ENCODE measurements around the gene PGAP2. TPM values are rescaled to one million over a fixed set of nuclear protein-coding genes. Genes with fewer than 3 reads are reported as not detected.
"Not testable (repeated sequence)": the region's sequence is repeated elsewhere in the genome, so short reads cannot be mapped to it uniquely, and the experiment has no call there.

PGAP2 gene
- total RNA-seq, 1 experiment from 2014 or later, result 35.2 TPM

DNA sequence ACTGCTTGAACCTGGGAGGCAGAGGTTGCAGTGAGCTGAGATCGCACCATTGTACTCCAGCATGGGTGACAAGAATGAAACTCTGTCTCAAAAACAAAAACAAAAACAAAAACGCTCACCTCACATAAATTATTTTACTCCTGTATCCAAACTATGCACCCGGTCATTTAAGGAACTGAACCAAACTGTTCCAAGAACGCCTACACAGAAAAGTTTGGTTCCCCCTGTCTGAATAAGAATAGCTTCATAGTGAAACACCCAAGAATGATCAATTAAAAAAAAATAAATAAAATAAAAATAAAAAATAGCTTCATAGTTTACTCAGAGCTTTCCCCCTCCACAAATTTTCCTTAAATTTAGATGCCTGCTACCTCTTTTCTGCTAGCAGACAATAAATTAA, 24.7 kb upstream of the PGAP2 start:
- Mint-ChIP-seq H3K36me3 (ENCODE audit: insufficient read depth, unreplicated experiment) (peaks cover 58% of the 10 kb centered on the region), H3K9me3 (ENCODE audit: low read depth, unreplicated experiment) (no peaks in the 10 kb centered on the region), H3K4me1 (ENCODE audit: low read depth, unreplicated experiment) (peaks cover 26% of the 10 kb centered on the region), H3K27ac (ENCODE audit: unreplicated experiment) (no peak overlapping the region), H3K4me3 (ENCODE audit: low read depth, unreplicated experiment) (no peak overlapping the region), H3K27me3 (ENCODE audit: unreplicated experiment) (no peaks in the 10 kb centered on the region)
- no peak for TF ChIP-seq CTCF (IDR thresholded peaks at IDR 0.05; ENCODE audit: unreplicated experiment)
- intact Hi-C loops (cut with micrococcal nuclease; ENCODE audit: unreplicated experiment), result loop anchor here (5.0 kb wide), 1 partner anchor 41 kb away; no protein-coding TSS in a partner anchor
- no peak for DNase-seq
- no TSS peak for BruUV-seq (replicated peaks)
- CTCF ChIA-PET, result no interaction called here

- no TSS peak for BruUV-seq (replicated peaks)
- H3K4me3 Mint-ChIP-seq (ENCODE audit: low read depth, unreplicated experiment), result no peak overlapping the region
- CTCF ChIA-PET, result interaction anchor here (0.7 kb wide), 1 partner anchor 114 kb away, joined by 3 read pairs; no protein-coding TSS in a partner anchor
Observed at GRCh38 chr11:3786781-3787428, 21.5 kb upstream of the PGAP2 start.

DNA sequence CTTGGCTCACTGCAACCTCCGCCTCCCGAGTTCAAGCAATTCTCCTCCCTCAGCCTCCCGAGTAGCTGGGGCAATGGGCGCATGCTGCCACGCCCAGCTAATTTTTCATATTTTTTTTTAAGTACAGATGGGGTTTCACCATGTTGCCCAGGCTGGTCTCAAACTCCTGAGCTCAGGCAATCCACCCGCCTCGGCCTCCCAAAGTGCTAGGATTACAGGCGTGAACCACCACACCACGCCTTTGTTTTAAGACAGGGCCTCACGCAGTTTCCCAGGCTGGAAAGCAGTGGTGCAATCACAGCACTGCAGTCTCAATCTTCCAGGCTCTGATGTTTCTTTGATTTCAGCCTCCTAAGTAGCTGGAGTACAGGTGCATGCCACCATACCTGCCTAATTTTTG, 14.0 kb upstream of the PGAP2 start:
- intact Hi-C loops (cut with micrococcal nuclease; ENCODE audit: unreplicated experiment); H3K9me3 Mint-ChIP-seq (ENCODE audit: low read depth, unreplicated experiment); H3K27me3 Mint-ChIP-seq (ENCODE audit: unreplicated experiment); DNase-seq; H3K4me1 Mint-ChIP-seq (ENCODE audit: low read depth, unreplicated experiment); H3K27ac Mint-ChIP-seq (ENCODE audit: unreplicated experiment); H3K4me3 Mint-ChIP-seq (ENCODE audit: low read depth, unreplicated experiment); BruUV-seq (replicated peaks): not testable (repeated sequence)
- CTCF ChIA-PET, result interaction anchor here (0.6 kb wide), 1 partner anchor 89 kb away, joined by 3 read pairs; no protein-coding TSS in a partner anchor
- peaks cover 62% of the 10 kb centered on the region for H3K36me3 Mint-ChIP-seq (ENCODE audit: insufficient read depth, unreplicated experiment)

More at GRCh38 chr11:3786781-3787428, 21.5 kb upstream of the PGAP2 start:
- intact Hi-C loops (cut with micrococcal nuclease; ENCODE audit: unreplicated experiment), result no loop called here
- peaks cover 26% of the 10 kb centered on the region for H3K4me1 Mint-ChIP-seq (ENCODE audit: low read depth, unreplicated experiment)
- no peaks in the 10 kb centered on the region for H3K9me3 Mint-ChIP-seq (ENCODE audit: low read depth, unreplicated experiment)
- H3K27ac Mint-ChIP-seq (ENCODE audit: unreplicated experiment), result no peak overlapping the region
- no peak for DNase-seq
- no peaks in the 10 kb centered on the region for H3K27me3 Mint-ChIP-seq (ENCODE audit: unreplicated experiment)
- peaks cover 46% of the 10 kb centered on the region for H3K36me3 Mint-ChIP-seq (ENCODE audit: insufficient read depth, unreplicated experiment)
- TF ChIP-seq CTCF (IDR thresholded peaks at IDR 0.05; ENCODE audit: unreplicated experiment), result no peak

- BruUV-seq (replicated peaks), result no TSS peak
- H3K27ac Mint-ChIP-seq (ENCODE audit: unreplicated experiment), result peak overlapping the region; percentile 79
- H3K4me3 Mint-ChIP-seq (ENCODE audit: low read depth, unreplicated experiment), result peak overlapping the region; percentile 83
Observed at GRCh38 chr11:3795131-3796001, 13.0 kb upstream of the PGAP2 start.

More at GRCh38 chr11:3795131-3796001, 13.0 kb upstream of the PGAP2 start:
- no peak for DNase-seq
- H3K27me3 Mint-ChIP-seq (ENCODE audit: unreplicated experiment), result no peaks in the 10 kb centered on the region
- H3K9me3 Mint-ChIP-seq (ENCODE audit: low read depth, unreplicated experiment), result no peaks in the 10 kb centered on the region
- CTCF ChIA-PET, result interaction anchor here (0.6 kb wide), 1 partner anchor 90 kb away, joined by 3 read pairs; no protein-coding TSS in a partner anchor
- intact Hi-C loops (cut with micrococcal nuclease; ENCODE audit: unreplicated experiment), result loop anchor here (2.0 kb wide), 1 partner anchor 45 kb away; the partner anchor contains the start of gene RHOG
- peaks cover 9% of the 10 kb centered on the region for H3K4me1 Mint-ChIP-seq (ENCODE audit: low read depth, unreplicated experiment)
- no peak for TF ChIP-seq CTCF (IDR thresholded peaks at IDR 0.05; ENCODE audit: unreplicated experiment)
- H3K36me3 Mint-ChIP-seq (ENCODE audit: insufficient read depth, unreplicated experiment), result peaks cover 55% of the 10 kb centered on the region

Measured in Calu3 (cell line).